Umbilical cord (tissue), 2 donors: ENCODE measurements around the gene LITAFD. TPM values are rescaled to one million over a fixed set of nuclear protein-coding genes. Genes with fewer than 3 reads are reported as not detected.
A peak's percentile ranks its signal among the peaks of the same experiment; 100 is the strongest.
"Not testable (repeated sequence)": the region's sequence is repeated elsewhere in the genome, so short reads cannot be mapped to it uniquely, and the experiment has no call there.

Source experiments
- DNase-seq: peaks from one replicate; pipeline ENCODE4 v3.0.0-alpha.2; 2015; ENCODE audit warnings: low spot score
- total RNA-seq: library from RNA; depleted of rRNA; stranded (reverse); fragments of >200 nt; gene quantifications from one replicate; pipeline ENCODE4 v1.2.3, GENCODE V29; 2014; ENCODE audit warnings: low replicate concordance; ENCODE audit not compliant: insufficient read depth

The LITAFD gene
- total RNA-seq, 1 donor from 2014 or later: 0.48 TPM

- DNase-seq: no peak
Observed at GRCh38 chr16:8855972-8856371, 26.2 kb upstream of the LITAFD start.

DNA sequence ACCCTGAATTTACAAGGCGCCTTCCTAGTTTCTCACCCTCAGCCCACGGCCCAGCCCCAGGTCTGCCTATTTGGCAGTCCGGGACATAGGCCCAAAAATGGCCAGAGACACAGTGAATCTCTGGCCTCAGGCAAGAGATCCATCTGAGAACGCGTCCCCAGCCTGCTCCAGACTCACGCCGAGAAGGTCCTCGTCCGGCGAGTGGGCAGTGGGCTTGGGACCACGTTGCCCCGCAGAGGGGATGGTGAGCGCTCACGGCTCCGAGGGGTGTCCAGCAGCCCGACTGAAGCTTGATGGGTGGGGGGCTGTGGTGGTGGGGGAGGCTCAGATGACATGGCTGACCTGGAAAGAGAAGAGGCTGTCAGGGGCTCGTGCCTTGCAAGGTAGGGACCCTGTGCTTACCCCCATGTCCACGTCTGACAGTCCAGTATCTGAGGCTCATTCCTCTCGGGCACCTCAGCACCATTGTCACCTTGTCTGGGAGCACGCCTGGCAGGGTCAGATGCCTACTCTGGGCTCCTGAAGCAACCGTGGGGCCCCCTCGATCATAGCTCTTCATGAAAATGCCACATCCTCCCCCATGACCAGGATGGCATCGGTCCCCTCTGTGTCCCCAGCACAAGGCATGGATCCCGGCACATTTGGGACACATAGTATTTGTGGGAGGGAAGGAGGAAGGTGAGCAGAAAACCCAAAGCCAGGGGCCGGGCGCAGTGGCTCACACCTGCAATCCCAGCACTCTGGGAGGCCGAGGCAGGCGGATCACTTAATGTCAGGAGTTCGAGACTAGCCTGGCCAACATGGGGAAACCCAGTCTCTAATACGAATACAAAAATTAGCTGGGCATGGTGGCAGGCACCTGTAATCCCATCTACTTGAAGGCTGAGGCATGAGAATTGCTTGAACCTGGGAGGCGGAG is 22.9 kb upstream of the LITAFD start:
- no peak for DNase-seq

- no peak for DNase-seq
Observed at GRCh38 chr16:8859913-8860881, 22.0 kb upstream of the LITAFD start.

DNA sequence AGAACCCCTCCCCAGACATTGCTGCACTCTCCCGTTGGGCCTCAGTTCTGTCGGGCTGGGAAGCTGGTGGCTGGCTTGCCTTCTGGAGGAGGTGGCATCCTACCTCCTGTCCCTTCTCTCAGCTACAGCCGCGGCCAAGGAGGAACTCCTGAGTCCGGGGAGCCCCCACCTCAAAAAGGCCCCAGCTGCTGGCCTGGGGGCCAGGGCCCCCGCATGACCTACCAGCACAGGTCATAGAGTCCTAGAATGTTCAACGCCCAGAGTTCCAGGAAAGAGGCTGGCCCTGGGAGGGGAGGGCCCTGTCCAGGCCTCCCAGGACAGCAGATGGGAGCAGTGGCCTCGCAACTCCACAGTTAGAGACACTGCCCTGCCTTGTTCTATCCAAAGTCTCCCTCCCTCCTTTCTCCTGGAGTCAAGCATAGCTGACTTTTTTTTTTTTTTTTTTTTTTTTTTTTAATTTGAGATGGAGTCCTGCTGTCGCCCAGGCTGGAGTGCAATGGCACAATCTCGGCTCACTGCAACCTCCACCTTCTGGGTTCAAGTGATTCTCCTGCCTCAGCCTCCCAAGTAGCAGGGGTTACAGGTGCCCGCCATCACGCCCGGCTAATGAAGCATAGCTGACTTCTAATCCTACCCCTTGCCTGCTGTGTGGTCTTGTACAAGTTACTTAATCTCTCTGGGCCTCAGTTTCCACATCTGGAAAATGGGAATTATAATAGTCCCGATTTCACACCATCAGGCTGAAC is 20.4 kb upstream of the LITAFD start:
- no peak for DNase-seq

- DNase-seq: no peak
Observed at GRCh38 chr16:8862309-8863130, 19.6 kb upstream of the LITAFD start.

DNA sequence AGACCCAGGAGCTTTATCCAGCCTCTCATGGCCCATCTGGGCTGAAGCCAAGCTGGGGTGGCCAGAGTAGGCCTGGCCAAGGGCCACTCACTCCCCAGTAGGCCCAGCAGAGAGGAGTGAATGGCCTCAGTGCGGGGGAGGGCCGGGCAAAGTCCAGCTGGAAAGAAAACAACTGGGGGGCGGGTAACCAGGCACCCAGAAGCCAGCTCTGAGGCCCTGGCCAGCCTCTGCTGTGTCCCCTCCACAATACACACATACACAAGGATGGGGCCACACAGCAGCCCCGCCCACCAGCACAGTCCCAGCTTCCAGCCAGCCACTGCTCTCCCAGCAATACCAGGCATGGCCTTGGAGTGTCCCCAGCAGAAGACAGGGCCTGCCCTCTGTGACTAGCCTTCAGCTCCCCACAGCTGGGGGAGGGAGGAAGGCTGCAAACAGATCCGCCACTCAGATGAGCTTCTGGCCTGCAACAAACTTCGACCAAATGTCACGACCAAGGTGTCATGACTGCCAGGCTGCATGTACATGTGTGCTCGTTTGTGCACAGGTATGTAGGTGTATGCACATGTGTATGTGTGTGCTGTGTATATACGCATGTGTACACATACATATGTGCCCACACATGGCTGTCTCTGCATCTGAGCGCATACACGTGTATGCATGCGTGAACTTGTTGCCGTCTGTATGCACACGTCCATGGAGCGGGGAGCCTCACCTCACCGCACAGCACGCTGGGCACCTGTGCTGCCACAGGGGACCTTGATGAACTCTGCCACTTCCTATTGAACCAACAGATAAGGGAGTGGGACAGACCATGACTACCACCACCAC is 18.3 kb upstream of the LITAFD start:
- peak; percentile 73 for DNase-seq

DNA sequence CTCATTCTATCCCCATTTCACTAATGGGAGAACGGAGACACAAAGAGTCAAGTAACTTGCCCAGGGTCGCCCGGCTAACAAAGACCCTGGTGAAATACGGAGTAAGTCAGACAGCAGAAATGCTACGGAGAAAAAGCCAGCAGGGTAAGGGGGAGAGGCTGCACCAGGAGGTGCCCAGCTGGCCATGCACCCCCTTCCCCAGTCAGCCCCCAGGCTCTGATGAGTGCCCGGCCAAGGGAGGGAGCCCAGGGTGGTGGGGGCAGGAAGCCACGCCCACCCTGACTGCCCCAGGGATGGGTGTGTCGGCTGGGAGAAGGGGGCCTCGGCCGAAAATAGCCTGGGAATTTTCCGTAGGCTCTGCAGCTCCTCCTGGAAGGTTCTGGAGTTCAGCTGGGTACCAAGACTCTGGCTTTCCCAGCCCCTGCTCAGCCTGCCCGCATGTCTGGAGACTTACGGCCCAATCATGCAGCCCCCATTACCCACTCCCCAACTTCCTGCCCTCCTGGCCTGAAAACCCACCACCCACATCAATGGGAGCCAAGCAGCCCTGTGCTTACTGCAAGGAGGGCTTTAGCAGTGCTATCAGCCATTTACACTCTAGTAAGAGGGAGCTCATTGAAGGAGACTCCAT is 17.6 kb upstream of the LITAFD start:
- no peak for DNase-seq

DNA sequence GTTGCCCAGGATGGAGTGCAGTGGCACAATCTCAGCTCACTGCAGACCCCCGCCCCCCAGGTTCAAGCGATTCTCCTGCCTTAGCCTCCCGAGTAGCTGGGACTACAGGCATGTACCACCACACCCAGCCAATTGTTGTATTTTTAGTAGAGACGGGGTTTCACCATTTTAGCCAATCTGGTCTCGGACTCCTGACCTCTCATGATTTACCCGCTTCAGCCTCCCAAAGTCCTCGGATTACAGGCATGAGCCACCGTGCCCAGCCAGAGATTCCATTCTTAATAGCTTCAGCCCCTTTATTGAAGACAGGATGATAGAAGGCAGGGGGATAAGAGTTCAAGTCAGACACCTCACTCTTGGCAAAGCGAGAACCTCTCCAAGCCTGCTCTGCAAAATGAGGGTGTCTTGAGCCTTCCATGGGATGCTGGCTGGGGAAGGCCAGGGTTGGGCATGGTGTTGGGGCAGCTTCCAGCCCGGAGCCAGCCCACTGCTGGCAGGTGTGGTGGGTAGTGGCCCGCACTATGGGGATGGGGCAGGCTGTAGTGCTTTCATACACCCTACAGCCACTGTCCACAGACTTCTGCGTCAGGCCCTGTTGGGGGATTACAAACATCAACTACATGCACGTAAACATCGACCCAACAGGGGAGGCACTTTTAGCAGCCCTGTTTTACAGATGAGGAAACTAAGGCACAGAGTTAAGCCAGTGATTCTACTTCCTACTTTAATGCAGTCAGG is 16.8 kb upstream of the LITAFD start:
- no peak for DNase-seq

DNA sequence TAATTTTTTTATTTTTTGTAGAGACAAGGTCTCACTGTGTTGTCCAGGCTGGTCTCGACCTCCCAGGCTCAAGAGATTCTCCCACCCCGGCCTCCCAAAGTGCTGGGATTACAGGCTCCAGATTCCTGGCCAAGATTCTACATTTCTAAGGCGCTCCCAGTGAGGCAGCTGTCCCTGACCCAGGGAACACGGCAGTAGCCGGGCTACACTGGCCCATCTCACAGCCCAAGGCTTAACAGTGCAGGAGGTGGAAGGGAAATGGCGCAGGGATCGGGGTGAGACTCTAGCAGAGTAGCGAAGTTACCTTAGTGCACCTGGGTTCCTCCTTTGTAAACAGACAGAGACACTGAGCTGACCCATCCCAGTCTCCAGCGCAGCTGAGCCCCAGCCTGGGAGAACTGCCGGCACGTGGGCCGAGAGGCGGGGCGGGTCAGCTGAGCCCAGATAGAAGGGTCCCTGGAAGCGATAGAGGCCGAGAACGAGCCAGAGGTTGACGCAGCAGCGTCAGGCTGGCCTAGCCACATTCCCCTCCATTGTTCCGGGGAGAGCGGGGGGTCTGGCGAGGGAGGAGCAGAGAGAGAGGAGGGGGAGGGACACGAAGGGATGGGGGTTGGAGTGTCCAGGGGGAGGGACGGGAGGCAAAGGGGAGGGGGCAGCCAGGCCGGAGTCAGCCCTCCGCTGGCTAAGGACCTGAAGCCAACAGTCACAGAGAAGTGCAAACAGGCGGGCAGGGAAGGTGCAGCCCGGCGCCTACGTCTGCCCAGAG is 15.8 kb upstream of the LITAFD start:
- peak; percentile 44 for DNase-seq

DNA sequence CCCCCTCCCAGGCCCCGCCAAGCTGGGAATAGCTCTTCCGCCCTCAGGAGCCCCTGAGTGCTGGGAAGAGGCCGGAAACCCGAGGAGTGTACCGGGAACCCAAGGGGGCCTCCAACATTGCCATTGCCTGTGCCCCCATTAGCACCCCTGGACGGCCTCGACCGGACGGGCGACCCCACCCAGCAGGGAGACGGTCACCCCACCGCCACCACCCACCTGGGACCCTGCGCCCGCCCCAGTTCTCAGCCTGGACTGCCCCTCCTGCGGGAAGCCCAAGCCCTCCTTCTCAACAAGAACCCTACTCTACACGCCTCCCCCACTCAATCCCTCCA is 15.3 kb upstream of the LITAFD start:
- no peak for DNase-seq

DNA sequence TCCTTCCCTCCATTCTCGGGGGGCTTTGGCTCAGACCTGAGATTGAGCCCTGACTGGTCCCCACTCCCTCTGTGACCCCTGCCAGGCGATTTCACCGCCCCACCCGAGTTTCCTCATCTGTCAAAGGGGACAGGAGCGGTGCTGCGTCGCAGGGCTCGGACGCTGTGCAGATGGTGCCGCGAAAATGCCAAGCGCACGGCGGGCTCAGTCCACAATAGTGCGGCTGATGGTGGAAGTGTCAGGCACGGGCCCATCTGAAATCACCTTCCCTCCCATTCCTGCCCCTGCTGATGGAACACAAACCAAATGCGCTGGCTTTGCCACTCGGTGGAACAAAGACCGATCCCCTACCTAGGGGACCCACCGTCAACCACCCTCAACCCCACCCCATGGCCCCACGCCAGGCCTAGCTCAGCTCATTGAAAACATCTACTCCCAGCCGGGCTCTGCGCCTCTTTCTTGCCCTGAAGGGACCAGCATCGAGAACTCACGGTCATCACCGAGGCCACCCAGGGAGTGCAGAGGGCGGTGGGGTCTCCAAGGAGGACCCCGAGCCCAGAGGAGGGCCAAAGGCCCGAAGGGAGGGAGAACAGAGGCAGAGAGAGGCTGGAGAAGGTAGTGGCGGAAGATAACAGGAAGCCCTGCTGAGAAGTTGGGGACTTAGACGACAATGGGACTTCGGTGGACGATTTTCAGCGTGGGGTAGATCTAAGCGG is 14.8 kb upstream of the LITAFD start:
- DNase-seq: peak; percentile 36

GRCh38 chr16:8867932-8868415 is 14.2 kb upstream of the LITAFD start:
- DNase-seq: peak; percentile 63

DNA sequence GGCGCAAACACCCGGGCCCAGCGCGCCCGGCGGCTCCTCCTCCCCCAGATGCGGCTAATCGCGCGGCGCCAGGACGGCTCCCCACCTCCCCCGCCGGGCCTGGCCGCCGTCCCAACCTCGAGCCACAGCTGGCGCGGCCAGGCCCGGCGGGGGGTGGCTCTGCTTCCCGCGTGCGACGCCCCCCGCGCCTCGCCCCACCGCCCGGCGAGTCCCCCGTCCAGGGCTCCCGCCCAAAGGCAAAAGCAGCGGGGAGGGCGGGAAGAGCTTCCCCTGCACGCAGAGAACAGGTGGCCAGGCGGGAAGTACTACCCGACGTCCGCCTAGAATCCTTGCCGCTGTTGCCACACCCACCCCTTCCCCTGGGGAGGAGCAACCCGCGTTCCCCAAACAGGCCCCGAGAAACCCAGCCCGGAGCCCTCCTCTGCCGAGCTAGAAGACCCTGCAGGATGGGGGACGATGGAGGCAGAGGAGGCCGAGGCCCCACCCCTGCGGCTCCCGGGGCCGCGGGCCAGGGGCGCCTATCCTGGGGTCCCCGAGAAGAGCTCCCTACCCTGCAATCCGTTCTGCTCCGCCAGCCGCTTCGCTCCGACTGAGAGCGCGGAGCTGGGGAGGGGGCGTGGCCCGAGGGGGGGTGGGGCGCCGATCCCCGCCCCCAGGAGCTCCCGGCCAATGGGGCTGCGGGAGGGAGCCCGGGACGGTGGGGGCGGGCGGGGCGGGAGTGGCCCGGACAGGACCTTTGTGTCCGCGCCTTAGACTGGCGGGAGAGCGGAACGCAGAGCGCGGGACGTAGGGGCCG is 13.5 kb upstream of the LITAFD start, which contains the start of gene CARHSP1:
Gene CARHSP1 (minus strand): TSS at position 591 of the 796 bp plus-strand sequence. CDS start 9,678 bp downstream, outside the sequence.
- peak; percentile 92 for DNase-seq

DNA sequence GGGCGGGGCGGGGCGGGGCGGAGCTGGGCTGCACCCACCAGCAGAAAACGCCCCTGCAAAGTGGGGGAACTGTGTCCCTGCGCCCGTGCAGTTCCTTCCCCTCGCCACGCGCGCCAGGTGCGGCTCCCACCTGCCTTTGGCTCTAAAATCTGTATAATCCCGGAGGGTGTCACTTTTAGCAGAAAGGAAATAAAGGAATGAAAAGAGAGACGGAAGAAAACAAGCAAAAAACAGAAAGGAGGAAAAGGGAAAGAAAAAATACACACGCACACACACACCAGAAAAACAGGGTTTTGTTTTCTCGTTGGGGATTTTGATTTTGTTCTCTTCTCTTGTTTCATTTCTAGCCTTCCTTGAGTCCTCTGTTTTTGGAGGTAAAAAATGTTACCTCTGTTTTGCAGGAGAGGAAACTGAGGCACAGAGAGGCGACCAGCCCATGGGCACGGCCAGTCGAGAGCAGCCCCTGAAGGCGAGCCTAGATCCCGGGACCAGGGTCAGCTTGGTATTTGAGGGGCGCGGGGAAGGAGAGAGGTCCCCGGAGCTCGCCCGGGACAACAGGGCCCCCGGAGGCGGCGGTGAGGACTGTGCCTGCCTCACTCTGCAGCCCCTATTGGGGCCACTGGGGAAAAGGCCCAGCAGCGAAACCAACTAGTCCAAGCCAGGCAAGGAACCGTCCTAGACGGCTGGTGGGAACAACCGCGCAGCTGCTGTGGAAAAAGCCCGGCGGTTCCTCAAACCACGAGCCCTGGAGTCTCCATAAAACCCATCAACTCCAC is 12.8 kb upstream of the LITAFD start:
- no peak for DNase-seq

DNA sequence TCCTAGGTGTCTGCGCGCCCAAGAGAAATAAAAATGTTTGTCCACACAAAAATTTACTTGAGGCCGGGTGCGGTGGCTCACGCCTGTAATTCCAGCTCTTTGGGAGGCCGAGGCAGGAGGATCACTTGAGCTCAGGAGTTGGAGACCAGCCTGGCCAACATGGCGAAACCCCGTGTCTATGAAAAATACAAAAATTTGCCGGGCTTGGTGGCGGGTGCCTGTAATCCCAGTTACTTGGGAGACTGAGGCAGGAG is 12.2 kb upstream of the LITAFD start:
- not testable (repeated sequence) for DNase-seq

GRCh38 chr16:8872071-8872470 is 10.1 kb upstream of the LITAFD start:
- DNase-seq: no peak
